Right lung (tissue), 5 donors: Measurements from ENCODE around the gene RLIM. TPM values are rescaled to one million over a fixed set of nuclear protein-coding genes. Genes with fewer than 3 reads are reported as not detected.

Experiments used
- DNase-seq, 2 donors: peaks; one replicate each; pipeline ENCODE4 v3.0.0-alpha.2; 2013
- polyA plus RNA-seq, 5 donors: library from polyadenylated mRNA; unstranded; fragments of 120-200 nt; gene quantifications; one replicate each; pipeline versions ENCODE4 v1.2.1 to v1.2.3, GENCODE V29; 2013; ENCODE audit warnings: inconsistent platforms in 1 of 5, low replicate concordance in 1 of 5; ENCODE audit not compliant: insufficient read length in 5 of 5, insufficient read depth in 1 of 5

The RLIM gene
- polyA plus RNA-seq, 5 donors, result 18.3 to 31.6 (median 28.7) TPM

DNA sequence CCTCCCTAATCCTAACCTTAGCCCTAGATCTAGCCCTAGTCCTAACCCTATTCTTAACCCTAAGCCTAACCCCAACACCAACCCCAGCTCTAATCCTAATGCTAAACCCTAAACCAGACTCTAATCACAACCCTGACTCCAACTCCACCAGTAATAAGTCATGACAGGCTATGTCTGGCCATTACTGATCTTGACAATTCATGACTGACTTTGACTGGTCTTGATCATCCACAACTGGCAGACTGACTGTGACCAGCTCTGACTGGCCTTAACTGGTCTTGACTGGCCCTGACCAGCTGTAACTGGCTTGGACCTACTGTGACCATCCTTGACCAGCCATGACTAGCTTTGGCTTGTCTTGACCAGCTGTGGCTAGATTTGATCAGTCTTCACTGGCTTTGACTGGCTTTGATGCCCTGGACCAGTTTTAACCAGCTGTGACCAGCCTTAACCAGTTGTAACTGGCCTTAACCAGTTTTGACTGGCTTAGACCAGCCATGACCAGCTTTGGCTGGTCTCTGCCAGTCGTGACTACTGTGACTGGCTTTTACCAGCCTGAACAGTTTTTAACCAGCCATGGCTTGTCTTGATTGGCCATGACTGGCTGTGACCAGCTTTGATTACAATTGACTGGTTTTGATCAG, 68.4 kb downstream of the RLIM start:
- DNase-seq, result no peak

DNA sequence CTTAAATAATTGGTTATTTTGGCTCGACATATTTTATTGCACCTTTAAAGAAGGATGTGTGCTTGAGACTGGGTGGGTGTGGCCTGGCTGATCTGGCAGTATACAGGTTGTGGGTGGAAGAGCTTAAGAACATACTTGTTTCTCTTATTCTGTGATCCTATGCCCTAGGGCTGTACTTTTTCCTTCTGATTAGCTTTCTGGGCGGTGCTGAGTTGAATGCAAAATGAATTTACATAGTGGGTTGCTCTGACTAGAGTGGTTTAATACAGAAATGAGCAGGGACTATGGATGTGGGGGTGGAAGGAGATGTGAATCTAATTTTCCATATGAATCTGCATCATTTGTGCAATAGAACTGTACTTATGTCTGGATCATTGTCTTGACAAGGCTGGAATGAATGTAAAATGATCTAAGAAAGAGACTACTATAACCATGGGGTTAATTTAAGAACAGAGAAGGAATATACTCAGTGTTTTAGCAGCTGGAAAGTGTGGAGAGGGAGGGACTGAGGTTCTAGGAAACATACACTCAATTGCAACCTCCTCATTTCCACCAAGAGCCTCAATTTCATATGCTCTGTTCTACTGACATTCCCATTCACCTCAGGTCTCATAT, 73.7 kb downstream of the RLIM start:
- DNase-seq, result no peak

DNA sequence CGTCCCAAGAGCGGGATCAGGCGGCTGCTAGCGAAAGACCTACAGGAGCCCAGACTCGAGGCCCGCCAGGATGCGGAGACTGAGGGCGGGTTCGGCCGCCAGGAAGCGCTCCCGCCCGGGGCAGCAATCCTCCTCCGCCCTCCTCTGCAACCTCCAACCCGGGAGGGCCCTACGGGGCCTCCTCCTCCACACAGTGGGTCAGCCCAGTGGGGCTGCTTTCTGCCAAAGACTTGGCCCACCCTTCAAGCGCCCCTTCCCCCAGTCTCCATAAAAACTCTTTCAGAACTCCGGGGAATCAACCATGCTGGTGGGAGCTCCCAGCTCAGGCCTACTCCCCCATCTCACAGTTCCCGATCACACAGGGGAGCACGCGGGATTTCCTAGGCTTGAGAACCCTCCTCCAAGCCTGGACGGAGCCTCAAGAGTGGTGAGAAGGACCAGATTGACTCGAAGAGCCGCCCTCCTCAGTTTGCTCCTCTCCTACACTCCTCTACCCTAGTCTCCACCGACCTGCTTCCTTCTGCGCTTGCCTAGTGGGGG, 77.5 kb downstream of the RLIM start:
- DNase-seq, result peak in 1 of 2 donors; percentile 54

DNA sequence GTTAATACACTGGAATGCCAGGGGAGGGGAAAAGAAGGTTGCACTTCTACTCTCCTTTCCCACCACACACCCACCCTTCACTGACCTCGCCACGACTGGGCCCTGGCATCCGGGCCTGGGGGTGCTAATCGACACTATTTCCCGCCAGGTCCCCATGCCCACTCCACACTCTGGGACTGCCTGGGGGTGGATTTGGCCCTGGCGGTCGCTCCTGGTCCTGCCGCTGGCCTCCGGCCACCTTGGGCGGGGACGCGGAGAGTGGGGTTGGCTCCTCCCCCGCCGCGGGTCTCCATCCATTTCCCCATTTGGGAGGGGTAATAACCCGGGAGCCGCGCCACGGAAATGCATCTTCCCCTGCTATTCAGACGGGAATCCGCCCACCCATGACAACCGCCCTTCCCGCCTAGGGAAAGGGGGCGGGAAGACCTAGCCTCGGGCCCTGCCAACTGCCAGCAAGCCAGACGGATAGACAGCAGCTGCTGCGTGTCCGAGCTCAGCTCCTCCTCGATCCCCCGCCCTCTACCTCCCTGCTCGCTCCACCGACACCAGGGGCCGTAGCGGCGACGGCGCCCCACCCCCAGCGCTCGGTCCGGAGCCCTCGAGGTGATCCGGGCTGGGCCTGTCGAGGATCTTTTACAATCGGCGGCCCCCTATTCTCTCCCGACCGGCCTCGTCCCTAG, 78.1 kb downstream of the RLIM start:
- DNase-seq, result peak; percentile 89 to 91

DNA sequence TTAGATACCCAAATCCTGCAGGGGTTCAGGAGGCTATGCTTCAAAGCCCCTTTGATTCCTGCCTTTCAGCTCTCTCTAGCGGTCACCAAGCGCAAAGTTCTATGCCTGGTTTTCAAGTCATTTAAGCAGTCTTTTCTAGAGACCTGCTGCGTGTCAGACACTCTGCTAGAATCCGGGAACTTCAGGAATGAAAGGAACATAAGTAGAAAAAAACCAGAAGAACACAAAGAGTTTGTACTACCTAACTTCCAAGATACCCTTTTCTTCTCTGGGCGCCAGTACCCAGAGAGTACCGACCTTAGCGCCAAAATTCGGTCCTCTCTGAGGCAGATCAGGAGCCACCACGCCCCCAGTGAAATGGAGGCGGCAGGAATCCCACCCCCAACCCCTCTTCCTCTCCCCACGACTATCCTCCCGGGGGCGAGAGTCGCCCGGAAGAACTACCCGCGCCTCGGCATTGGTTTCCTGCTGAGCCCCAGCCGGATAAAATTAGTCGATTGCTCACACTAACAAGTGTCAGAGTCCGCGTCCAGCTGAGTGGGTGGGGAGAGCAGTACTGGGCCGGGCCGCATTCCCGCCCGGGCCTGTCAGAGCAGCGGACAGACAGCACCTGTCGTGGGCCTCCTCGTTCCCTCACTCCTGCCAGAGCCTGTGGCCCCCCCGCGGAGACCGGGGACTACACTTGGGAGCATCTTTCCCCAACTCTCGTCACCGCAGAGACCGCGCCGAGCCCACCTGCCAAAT, 78.8 kb downstream of the RLIM start:
- DNase-seq, result peak; percentile 56

Other genes starting within 250 kb of the RLIM start
- gene SLC16A2, start 193.1 kb downstream of the RLIM start, polyA plus RNA-seq, result 10 to 100 TPM; 21.8 to 29.2 (median 27.0) TPM